Keratinocyte (primary cell): ENCODE results near the gene LRFN4.

Source experiments
- CTCF ChIP-seq, 3 experiments: IDR thresholded peaks in 1 of 3; conservative IDR thresholded peaks in 1 of 3; optimal IDR thresholded peaks in 1 of 3; 2 replicates in 2 of 3; 3 replicates in 1 of 3; pipeline versions ENCODE3 to v1.5.1; 2011; ENCODE audit warnings: low read length in 3 of 3, mild to moderate bottlenecking in 3 of 3, moderate library complexity in 2 of 3, control low read depth in 1 of 3, inconsistent platforms in 1 of 3; ENCODE audit not compliant: insufficient read depth in 2 of 3; ENCODE audit errors: extremely low read depth in 1 of 3
- EZH2 ChIP-seq: IDR thresholded peaks from one replicate; pipeline ENCODE4 v1.6.1; 2012; ENCODE audit warnings: inconsistent platforms, mild to moderate bottlenecking, low read length, moderate library complexity

GRCh38 chr11:66844496-66845142 lies 12.2 kb upstream of the LRFN4 start:
- TF ChIP-seq EZH2 (no peak), CTCF (optimal IDR thresholded peaks at IDR 0.05 in 1 of 3, IDR thresholded peaks at IDR 0.05 in 1 of 3, conservative IDR thresholded peaks at IDR 0.05 in 1 of 3; ENCODE audit: extremely low read depth in 1 of 3, insufficient read depth in 2 of 3, low read length in 3 of 3) (no peak)
